ENCODE measurements around the gene UNC13D. TPM values are rescaled to one million over a fixed set of nuclear protein-coding genes. Genes with fewer than 3 reads are reported as not detected.
A peak's percentile ranks its signal among the peaks of the same experiment; 100 is the strongest.
"Not testable (repeated sequence)": the region's sequence is repeated elsewhere in the genome, so short reads cannot be mapped to it uniquely, and the experiment has no call there.

Gene UNC13D
- total RNA-seq, 1 experiment from 2014 or later, result 20.2 TPM

DNA sequence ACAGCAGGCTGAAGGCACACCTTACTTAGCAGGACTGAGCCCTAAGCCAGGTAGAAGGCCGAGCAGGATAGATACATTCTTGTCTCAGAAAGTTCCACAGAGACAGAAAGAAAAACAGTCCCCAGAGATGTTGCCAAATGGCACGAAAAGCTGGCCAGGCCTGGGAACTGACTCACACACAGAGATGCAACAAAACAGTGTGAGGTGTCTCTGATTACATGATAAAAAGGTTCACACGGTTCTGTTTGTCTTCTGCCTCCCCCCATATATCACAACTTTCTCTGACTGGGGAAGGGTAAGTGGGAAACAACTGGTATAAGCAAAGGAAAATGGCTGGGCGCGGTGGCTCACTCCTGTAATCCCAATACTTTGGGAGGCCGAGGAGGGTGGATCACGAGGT is 9.2 kb upstream of the UNC13D start:
- Histone ChIP-seq H3K27ac (ENCODE audit: low read depth, low read length) (no peak overlapping the region), H3K9ac (ENCODE audit: low read length) (peak overlapping the region; percentile 8; the same call in 1 of the 2 replicates), H3K9me3 (ENCODE audit: control insufficient read depth in 1 of 2, insufficient read depth in 1 of 2, low read depth in 1 of 2, low read length in 2 of 2) (no peaks in the 10 kb centered on the region), H3K79me2 (ENCODE audit: insufficient read depth, low read length) (peaks cover 20% of the 10 kb centered on the region; the same call in 1 of the 2 replicates), H2AFZ (ENCODE audit: low read depth, low read length, poor library complexity, severe bottlenecking) (no peak overlapping the region), H3K4me2 (ENCODE audit: low read length) (peak overlapping the region; percentile 96; the same call in 1 of the 2 replicates), H3K27me3 (ENCODE audit: insufficient read depth, low read length) (no peaks in the 10 kb centered on the region), H3K4me1 (ENCODE audit: control insufficient read depth in 1 of 2, insufficient read depth in 2 of 2, low read length in 2 of 2) (peaks cover 12 to 30% of the 10 kb centered on the region in 2 experiments), H3K4me3 (replicated peaks in 1 of 2; ENCODE audit: low read depth in 1 of 2, low read length in 2 of 2) (no peak overlapping the region), H4K20me1 (ENCODE audit: insufficient read depth) (no peaks in the 10 kb centered on the region), H3K9me2 (ENCODE audit: insufficient read depth) (no peaks in the 10 kb centered on the region), H3K36me3 (ENCODE audit: control insufficient read depth in 1 of 2, insufficient read depth in 2 of 2, low read length in 2 of 2) (peaks cover 6 to 9% of the 10 kb centered on the region in 2 experiments; a peak in 3 of 4 replicates)
- ATAC-seq, result no peak
- DNase-seq (ENCODE audit: low read depth, low spot score), result no peak
- ChIA-PET RAD21 (ENCODE audit: low non-redundant PET in 1 of 2, low total read pairs in 2 of 2, uncharacterized antibody in 2 of 2, unreplicated experiment in 2 of 2) (no interaction called here), POLR2A (interaction anchor here (6.8 kb wide), 1 partner anchor 76 kb away, joined by 83 read pairs; a partner anchor contains a TSS), CTCF (interaction anchor here (4.3 kb wide), 1 partner anchor 7 kb away, joined by 46 read pairs; no protein-coding TSS in a partner anchor)
- no TSS peak for BruUV-seq (replicated peaks)
- intact Hi-C loops (cut with micrococcal nuclease), result loop anchor here (10.0 kb wide), 1 partner anchor 179 kb away; no protein-coding TSS in a partner anchor
- no peak for TF ChIP-seq SIN3A (IDR thresholded peaks at IDR 0.05; ENCODE audit: low read depth)
- TF ChIP-seq CBX3 (IDR thresholded peaks at IDR 0.05; ENCODE audit: low read depth), result no peak
- no peak for TF ChIP-seq EGR1 (IDR thresholded peaks at IDR 0.05; ENCODE audit: low read depth)
- TF ChIP-seq SRF (IDR thresholded peaks at IDR 0.05; ENCODE audit: low read depth), result no peak
- no peak for TF ChIP-seq EZH2phosphoT487 (IDR thresholded peaks at IDR 0.05; ENCODE audit: borderline replicate concordance)
- TF ChIP-seq POLR2A (IDR thresholded peaks at IDR 0.05; ENCODE audit: borderline replicate concordance, extremely low read depth, insufficient read depth, insufficient read length), result no peak
- no peak for TF ChIP-seq CEBPB (IDR thresholded peaks at IDR 0.05; ENCODE audit: low read depth)
- TF ChIP-seq RAD21 (IDR thresholded peaks at IDR 0.05; ENCODE audit: low read depth), result no peak
- no peak for TF ChIP-seq JUND (IDR thresholded peaks at IDR 0.05)
- TF ChIP-seq, protein P1, sequence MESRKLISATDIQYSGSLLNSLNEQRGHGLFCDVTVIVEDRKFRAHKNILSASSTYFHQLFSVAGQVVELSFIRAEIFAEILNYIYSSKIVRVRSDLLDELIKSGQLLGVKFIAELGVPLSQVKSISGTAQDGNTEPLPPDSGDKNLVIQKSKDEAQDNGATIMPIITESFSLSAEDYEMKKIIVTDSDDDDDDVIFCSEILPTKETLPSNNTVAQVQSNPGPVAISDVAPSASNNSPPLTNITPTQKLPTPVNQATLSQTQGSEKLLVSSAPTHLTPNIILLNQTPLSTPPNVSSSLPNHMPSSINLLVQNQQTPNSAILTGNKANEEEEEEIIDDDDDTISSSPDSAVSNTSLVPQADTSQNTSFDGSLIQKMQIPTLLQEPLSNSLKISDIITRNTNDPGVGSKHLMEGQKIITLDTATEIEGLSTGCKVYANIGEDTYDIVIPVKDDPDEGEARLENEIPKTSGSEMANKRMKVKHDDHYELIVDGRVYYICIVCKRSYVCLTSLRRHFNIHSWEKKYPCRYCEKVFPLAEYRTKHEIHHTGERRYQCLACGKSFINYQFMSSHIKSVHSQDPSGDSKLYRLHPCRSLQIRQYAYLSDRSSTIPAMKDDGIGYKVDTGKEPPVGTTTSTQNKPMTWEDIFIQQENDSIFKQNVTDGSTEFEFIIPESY (IDR thresholded peaks at IDR 0.05; ENCODE audit: extremely low read depth, insufficient replicate concordance, low read length), result no peak
- no peak for TF ChIP-seq ZNF274 (IDR thresholded peaks at IDR 0.05; ENCODE audit: low read depth, low read length)
- no peak for TF ChIP-seq FOSL1 (IDR thresholded peaks at IDR 0.05; ENCODE audit: low read depth)

DNA sequence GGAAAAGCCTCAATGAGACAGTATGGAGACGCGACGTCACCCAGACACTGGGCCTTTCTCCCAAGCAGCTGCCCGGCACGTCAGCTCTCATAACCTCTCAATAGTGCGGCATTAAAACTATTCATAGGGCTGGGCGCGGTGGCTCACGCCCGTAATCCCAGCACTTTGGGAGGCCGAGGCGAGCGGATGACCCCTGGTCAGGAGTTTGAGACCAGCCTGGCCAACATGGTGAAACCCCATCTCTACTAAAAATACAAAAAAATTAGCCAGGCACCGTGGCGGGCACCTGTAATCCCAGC is 7.4 kb upstream of the UNC13D start:
- BruUV-seq (replicated peaks); H3K4me2 ChIP-seq (ENCODE audit: low read length); H3K9ac ChIP-seq (ENCODE audit: low read length); RAD21 ChIA-PET (ENCODE audit: low non-redundant PET in 1 of 2, low total read pairs in 2 of 2, uncharacterized antibody in 2 of 2, unreplicated experiment in 2 of 2); H3K27me3 ChIP-seq (ENCODE audit: insufficient read depth, low read length); H3K9me2 ChIP-seq (ENCODE audit: insufficient read depth); H3K27ac ChIP-seq (ENCODE audit: low read depth, low read length); H3K4me3 ChIP-seq (replicated peaks in 1 of 2; ENCODE audit: low read depth in 1 of 2, low read length in 2 of 2); DNase-seq (ENCODE audit: low read depth, low spot score); H2AFZ ChIP-seq (ENCODE audit: low read depth, low read length, poor library complexity, severe bottlenecking); H4K20me1 ChIP-seq (ENCODE audit: insufficient read depth); ATAC-seq; H3K9me3 ChIP-seq (ENCODE audit: control insufficient read depth in 1 of 2, insufficient read depth in 1 of 2, low read depth in 1 of 2, low read length in 2 of 2): not testable (repeated sequence)
- Histone ChIP-seq H3K36me3 (ENCODE audit: control insufficient read depth in 1 of 2, insufficient read depth in 2 of 2, low read length in 2 of 2) (peaks cover 23 to 25% of the 10 kb centered on the region in 2 experiments; a peak in 3 of 4 replicates), H3K79me2 (ENCODE audit: insufficient read depth, low read length) (peaks cover 20% of the 10 kb centered on the region; the same call in 1 of the 2 replicates), H3K4me1 (ENCODE audit: control insufficient read depth in 1 of 2, insufficient read depth in 2 of 2, low read length in 2 of 2) (peaks cover 18 to 43% of the 10 kb centered on the region in 2 experiments)
- CTCF ChIA-PET, result interaction anchor here (0.5 to 1.5 kb wide), 2 partner anchors 9 to 86 kb away, joined by 3 to 7 read pairs; no protein-coding TSS in a partner anchor
- POLR2A ChIA-PET, result interaction anchor here (0.7 kb wide), 1 partner anchor 28 kb away, joined by 7 read pairs; no protein-coding TSS in a partner anchor
- intact Hi-C loops (cut with micrococcal nuclease), result loop anchor here (10.0 kb wide), 1 partner anchor 177 kb away; no protein-coding TSS in a partner anchor
